GM18519 (cell line): Measurements from ENCODE around the gene GCSAM.
A peak's percentile ranks its signal among the peaks of the same experiment; 100 is the strongest.
"Not testable (repeated sequence)": the region's sequence is repeated elsewhere in the genome, so short reads cannot be mapped to it uniquely, and the experiment has no call there.

ENCODE experiments used
- ATAC-seq: cut with Tn5 transposase; IDR thresholded peaks from one replicate; pipeline ENCODE4 v1.9.1; 2021; ENCODE audit warnings: mild to moderate bottlenecking, moderate library complexity; ENCODE audit not compliant: unreplicated experiment, low FRiP score

The GCSAM gene

GRCh38 chr3:112078125-112079083, 54.6 kb downstream of the GCSAM start:
- ATAC-seq: no peak

GRCh38 chr3:112074616-112075497, 58.2 kb downstream of the GCSAM start:
- peak; percentile 96 for ATAC-seq

GRCh38 chr3:112074006-112074405, 59.0 kb downstream of the GCSAM start:
- no peak for ATAC-seq

GRCh38 chr3:112072387-112073060, 60.5 kb downstream of the GCSAM start:
- ATAC-seq: not testable (repeated sequence)
